HG03097 (cell line): ENCODE results near the gene METTL6.
"Not testable (repeated sequence)": the region's sequence is repeated elsewhere in the genome, so short reads cannot be mapped to it uniquely, and the experiment has no call there.

Source experiments
- ATAC-seq: cut with Tn5 transposase; IDR thresholded peaks from one replicate; pipeline ENCODE4 v1.9.1; 2021; ENCODE audit not compliant: unreplicated experiment, low FRiP score

METTL6 gene

GRCh38 chr3:15451216-15452113 is 24.1 kb upstream of the METTL6 start:
- ATAC-seq: no peak

GRCh38 chr3:15450438-15451215 is 23.3 kb upstream of the METTL6 start:
- ATAC-seq: no peak

GRCh38 chr3:15449489-15450224 is 22.3 kb upstream of the METTL6 start:
- ATAC-seq: no peak

- no peak for ATAC-seq
Measured at GRCh38 chr3:15443826-15444524, 16.6 kb upstream of the METTL6 start.

DNA sequence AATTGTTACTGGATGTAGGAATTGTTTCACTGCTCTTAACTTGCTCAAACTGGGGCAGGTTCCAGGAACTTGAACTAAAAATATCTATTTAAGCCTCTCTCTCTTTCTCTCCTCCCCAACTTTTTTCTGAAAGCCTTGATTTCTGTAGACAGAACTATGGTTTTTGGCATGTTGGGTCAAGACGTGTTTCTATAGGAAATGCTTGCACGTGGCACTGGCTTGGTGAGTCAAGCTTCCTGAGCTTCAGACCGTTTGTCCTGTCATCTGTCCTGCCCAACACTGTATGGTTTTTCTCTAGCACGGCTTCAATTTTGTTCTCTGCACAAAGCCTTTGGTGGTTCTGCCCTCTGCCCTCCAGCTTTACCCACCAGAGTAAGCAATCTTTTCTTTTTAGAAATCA is 13.5 kb upstream of the METTL6 start:
- ATAC-seq: no peak

DNA sequence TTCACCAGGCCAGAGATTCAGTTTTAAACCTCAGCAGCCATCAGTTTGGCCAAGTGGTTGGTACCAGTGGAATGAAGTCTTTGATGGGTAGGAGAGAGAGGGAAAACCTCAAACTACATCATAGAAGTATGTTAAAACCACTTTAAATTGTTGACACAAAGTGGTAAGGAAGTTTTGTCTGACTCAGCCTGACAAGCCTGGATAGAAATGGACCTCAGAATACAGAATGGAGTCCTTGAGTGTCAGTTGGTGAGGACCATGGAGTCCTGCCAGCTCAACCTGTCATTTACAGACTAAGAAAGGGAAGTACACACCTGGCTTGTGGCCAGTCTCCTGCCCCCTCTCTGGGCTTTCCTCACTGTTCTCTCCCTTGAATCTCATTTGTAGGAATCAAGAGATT is 12.1 kb upstream of the METTL6 start:
- no peak for ATAC-seq

DNA sequence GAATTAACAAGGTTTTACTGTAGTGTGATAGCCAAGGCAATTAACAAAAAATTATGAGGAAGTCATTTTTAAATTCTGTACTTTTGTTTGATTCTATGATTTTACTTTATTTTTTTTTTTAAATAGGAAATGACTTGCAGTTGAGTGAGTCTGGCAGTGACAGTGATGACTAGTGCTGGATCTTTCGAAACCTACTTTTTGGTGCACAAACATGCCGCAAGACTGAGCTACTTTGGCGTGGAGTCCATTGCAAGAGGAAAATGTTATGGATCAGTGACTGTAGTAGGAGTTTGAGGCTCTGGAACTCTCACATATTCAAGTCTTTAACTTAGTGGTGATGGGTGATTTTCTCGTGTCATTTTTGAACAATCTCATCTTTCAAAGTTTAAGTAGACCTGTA is 11.6 kb upstream of the METTL6 start:
- ATAC-seq: no peak

DNA sequence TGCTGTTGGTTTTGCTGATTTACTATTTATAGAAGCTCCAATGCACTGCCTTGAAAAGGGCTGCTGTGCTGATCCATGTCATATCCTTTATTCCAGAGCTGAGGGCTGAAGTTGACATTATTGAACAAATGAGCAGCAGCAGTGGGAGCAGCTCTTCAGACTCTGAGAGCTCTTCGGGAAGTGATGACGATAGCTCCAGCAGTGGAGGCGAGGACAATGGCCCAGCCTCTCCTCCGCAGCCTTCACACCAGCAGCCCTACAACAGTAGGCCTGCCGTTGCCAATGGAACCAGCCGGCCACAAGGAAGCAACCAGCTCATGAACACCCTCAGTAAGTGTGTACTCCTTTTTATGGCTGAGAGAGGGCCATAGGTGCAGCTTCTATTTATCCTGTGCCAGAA is 8.9 kb upstream of the METTL6 start:
- ATAC-seq: no peak

DNA sequence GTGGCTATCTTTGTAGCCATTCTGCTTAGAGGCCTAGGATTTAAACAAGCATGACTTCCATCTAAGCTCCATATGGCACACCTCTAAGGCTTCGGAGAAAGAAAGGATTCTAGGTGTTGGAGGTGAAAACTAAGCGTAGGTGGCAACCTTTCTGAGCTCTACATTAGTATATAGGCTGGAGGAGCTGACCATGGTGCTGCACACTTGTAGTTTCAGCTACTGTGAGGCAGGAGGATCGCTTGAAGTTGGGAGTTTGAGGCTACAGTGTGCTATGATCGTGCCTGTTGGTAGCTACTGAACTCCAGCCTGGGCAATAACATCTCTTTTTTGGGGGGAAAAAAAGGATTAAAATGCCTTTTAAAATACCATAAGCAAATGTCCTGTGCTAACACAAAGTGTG is 7.4 kb upstream of the METTL6 start:
- no peak for ATAC-seq

GRCh38 chr3:15433531-15433930 is 6.2 kb upstream of the METTL6 start:
- no peak for ATAC-seq

GRCh38 chr3:15431256-15431837 is 4.0 kb upstream of the METTL6 start:
- ATAC-seq: no peak

DNA sequence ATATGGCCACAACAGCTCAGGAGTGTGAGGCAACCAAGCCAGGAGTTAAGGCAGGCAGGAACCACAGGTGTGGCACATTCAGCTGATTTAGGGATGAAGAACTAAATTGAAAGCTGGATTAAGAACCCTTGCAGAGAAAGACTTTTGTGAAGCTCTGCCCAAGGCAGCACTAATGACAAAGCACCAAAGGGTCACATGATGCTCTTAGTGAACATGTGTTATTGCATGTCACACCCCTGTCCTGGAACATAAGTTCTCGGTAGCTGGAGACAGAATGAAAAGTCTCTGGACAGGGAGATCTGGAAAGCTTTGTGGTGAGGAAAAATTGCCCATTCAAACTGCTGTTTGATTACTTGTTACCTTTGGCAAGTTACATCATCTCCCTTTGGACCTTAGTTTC is 3.3 kb upstream of the METTL6 start:
- no peak for ATAC-seq

DNA sequence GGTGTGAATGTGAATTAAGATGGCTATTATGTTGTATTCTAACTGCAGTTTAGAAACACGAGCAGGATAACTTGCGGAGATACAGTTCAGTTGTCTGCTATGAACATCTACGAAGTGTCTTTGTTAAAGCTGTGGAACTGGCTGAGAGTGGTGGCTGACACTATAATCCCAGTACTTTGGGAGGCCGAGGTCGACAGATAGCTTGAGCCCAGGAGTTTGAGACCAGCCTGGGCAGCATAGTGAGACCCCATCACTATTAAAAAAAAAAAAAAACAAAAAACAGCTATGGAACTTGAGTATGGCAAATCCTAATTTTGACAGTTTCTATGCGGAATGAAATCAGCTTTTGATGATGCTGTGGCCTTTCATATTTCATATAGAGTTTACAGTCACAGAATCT is 1.7 kb upstream of the METTL6 start:
- no peak for ATAC-seq

GRCh38 chr3:15428539-15428938 is 1.2 kb upstream of the METTL6 start:
- no peak for ATAC-seq

- ATAC-seq: no peak
Measured at GRCh38 chr3:15427981-15428380, 637 bp upstream of the METTL6 start.

GRCh38 chr3:15426579-15427118 is 695 bp downstream of the METTL6 start:
- ATAC-seq: no peak

DNA sequence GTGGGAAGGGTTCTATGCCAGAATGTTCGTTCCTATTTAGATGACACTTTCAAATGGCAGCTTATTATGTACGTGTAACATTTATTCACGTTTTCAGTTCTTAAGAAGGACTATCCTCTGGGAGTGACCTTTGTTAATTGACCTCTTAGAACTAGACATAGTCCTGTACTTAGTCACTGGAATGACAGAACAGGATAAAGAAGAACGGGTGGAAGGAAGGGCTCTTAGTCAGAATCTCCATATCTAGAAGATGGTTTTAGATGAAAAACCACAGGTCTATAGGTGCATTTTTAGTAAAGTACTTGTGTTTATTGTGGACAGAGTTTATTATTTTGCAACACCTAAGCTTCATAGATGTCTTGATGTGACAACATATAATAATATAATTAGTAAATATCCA is 6.5 kb downstream of the METTL6 start:
- ATAC-seq: no peak

GRCh38 chr3:15410966-15411365 is 16.4 kb downstream of the METTL6 start:
- not testable (repeated sequence) for ATAC-seq

DNA sequence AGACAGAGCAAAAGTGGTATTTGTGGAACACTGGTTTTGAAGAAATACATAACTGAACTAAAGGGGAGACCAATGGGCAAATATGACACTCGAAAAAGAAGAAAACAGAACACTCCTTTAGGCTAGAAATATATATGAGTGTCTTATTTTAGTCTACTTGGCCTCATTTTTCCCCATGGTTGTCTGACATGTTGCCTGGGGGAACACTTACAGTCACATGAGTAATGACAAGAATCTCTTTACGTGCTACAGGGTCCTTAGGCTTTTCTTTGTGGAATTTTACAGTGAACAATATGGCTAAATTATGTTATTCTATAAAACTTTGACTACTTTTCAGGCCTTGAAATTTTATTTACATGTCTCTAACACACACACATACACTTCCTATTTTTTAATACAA is 17.6 kb downstream of the METTL6 start:
- no peak for ATAC-seq

GRCh38 chr3:15409239-15409638 is 18.1 kb downstream of the METTL6 start:
- ATAC-seq: no peak
